Thyroid gland (tissue), 4 donors: ENCODE results near the gene DGCR8.

Experiments
- CTCF ChIP-seq, 6 experiments: fragments of 200-600 bp in 3 of 6; fragments of 450-650 bp in 3 of 6; sonication (generic) in 3 of 6; IDR thresholded peaks; one replicate each; pipeline ENCODE4 v1.5.1; 2016 to 2019; ENCODE audit warnings: antibody characterized with exemption in 6 of 6, mild to moderate bottlenecking in 2 of 6, inconsistent platforms in 1 of 6, moderate library complexity in 1 of 6
- POLR2A ChIP-seq, 2 donors: fragments of 450-650 bp; IDR thresholded peaks; one replicate each; pipeline ENCODE4 v1.6.1; 2017; ENCODE audit warnings: antibody characterized with exemption in 2 of 2, mild to moderate bottlenecking in 2 of 2, moderate library complexity in 1 of 2

DNA sequence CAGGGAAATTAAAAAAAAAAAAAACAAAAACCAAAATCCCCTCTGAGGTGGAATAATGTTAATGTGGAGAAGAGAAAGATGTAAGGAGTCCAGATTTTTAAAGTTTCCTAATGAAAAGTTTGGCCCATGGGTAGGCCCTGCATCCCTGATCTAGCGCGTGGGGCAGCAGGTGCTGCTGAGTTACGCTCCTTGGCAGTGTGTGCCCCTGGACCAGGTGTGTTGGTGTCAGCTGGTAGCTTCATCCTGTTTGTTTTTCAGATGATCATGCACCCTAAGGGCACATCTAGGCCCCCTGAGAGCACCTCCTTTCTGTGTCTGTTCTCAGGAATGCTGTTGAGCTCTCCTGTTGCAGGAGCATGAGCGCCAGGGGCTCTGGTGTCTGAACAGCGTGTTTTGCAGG lies 6.7 kb downstream of the DGCR8 start:
- no peak for TF ChIP-seq POLR2A (IDR thresholded peaks at IDR 0.05)
- no peak for TF ChIP-seq CTCF (IDR thresholded peaks at IDR 0.05)
